HG03457 (cell line): Measurements from ENCODE around the gene LAP3.
"Not testable (repeated sequence)": the region's sequence is repeated elsewhere in the genome, so short reads cannot be mapped to it uniquely, and the experiment has no call there.

Source experiments
- ATAC-seq: cut with Tn5 transposase; IDR thresholded peaks from one replicate; pipeline ENCODE4 v1.9.1; 2021; ENCODE audit warnings: moderate number of reproducible peaks; ENCODE audit not compliant: unreplicated experiment

LAP3 gene

GRCh38 chr4:17576932-17577664 is at the start of gene LAP3:
Gene LAP3, plus strand, starts transcription at chr4:17577198. Its CDS starts 268 bp downstream, at chr4:17577466.
- peak; percentile 81 for ATAC-seq

- ATAC-seq, result no peak
Measured at GRCh38 chr4:17528551-17529165, 48.3 kb upstream of the LAP3 start.

- ATAC-seq, result no peak
Measured at GRCh38 chr4:17531538-17532285, 45.3 kb upstream of the LAP3 start.

GRCh38 chr4:17534705-17535104 is 42.3 kb upstream of the LAP3 start:
- ATAC-seq, result no peak

GRCh38 chr4:17535242-17535641 is 41.8 kb upstream of the LAP3 start:
- no peak for ATAC-seq

GRCh38 chr4:17535906-17536305 is 41.1 kb upstream of the LAP3 start:
- no peak for ATAC-seq

- not testable (repeated sequence) for ATAC-seq
Measured at GRCh38 chr4:17537060-17537459, 39.9 kb upstream of the LAP3 start.

- no peak for ATAC-seq
Measured at GRCh38 chr4:17544205-17544604, 32.8 kb upstream of the LAP3 start.

GRCh38 chr4:17544831-17545234 is 32.2 kb upstream of the LAP3 start:
- ATAC-seq, result no peak

GRCh38 chr4:17545374-17546140 is 31.4 kb upstream of the LAP3 start:
- ATAC-seq, result no peak

- ATAC-seq, result no peak
Measured at GRCh38 chr4:17546222-17546621, 30.8 kb upstream of the LAP3 start.

GRCh38 chr4:17546678-17547077 is 30.3 kb upstream of the LAP3 start:
- no peak for ATAC-seq

GRCh38 chr4:17550549-17550948 is 26.4 kb upstream of the LAP3 start:
- no peak for ATAC-seq

- ATAC-seq, result no peak
Measured at GRCh38 chr4:17552427-17552826, 24.6 kb upstream of the LAP3 start.

GRCh38 chr4:17554568-17554967 is 22.4 kb upstream of the LAP3 start:
- no peak for ATAC-seq

GRCh38 chr4:17556498-17556897 is 20.5 kb upstream of the LAP3 start:
- ATAC-seq, result no peak

- no peak for ATAC-seq
Measured at GRCh38 chr4:17557880-17558279, 19.1 kb upstream of the LAP3 start.

- no peak for ATAC-seq
Measured at GRCh38 chr4:17558941-17559708, 17.9 kb upstream of the LAP3 start.

GRCh38 chr4:17559709-17560048 is 17.3 kb upstream of the LAP3 start:
- ATAC-seq, result no peak

GRCh38 chr4:17560065-17560673 is 16.8 kb upstream of the LAP3 start:
- no peak for ATAC-seq
